Endothelial cell of umbilical vein (primary cell): ENCODE data around the gene CD82.

ENCODE experiments used
- EZH2 ChIP-seq: IDR thresholded peaks from 2 replicates; pipeline ENCODE4 v1.6.1; 2012; ENCODE audit warnings: borderline replicate concordance, low read depth, mild to moderate bottlenecking, moderate library complexity, low read length, inconsistent platforms; ENCODE audit not compliant: severe bottlenecking
- MAX ChIP-seq: IDR thresholded peaks from 2 replicates; pipeline ENCODE4 v1.6.1; 2011; ENCODE audit not compliant: insufficient read depth, insufficient read length
- MYC ChIP-seq: IDR thresholded peaks from one replicate; pipeline ENCODE4 v1.6.1; 2011; ENCODE audit warnings: mild to moderate bottlenecking, low read depth, low read length
- POLR2AphosphoS5 ChIP-seq: IDR thresholded peaks from 2 replicates; pipeline ENCODE4 v1.6.1; 2012; ENCODE audit warnings: low read depth, mild to moderate bottlenecking, control low read depth, low read length, moderate library complexity; ENCODE audit not compliant: insufficient read depth
- TF ChIP-seq, protein P1 (sequence below), 2 donors: IDR thresholded peaks; 1 replicate in 1 of 2; 2 replicates in 1 of 2; pipeline ENCODE4 v1.5.1; 2011; ENCODE audit warnings: low read length in 2 of 2, mild to moderate bottlenecking in 2 of 2, moderate library complexity in 2 of 2, control low read depth in 1 of 2, inconsistent platforms in 1 of 2, low read depth in 1 of 2; ENCODE audit not compliant: insufficient read depth in 1 of 2; ENCODE audit errors: extremely low read depth in 1 of 2

GRCh38 chr11:44582641-44583352 is 17.3 kb downstream of the CD82 start:
- TF ChIP-seq, protein P1, sequence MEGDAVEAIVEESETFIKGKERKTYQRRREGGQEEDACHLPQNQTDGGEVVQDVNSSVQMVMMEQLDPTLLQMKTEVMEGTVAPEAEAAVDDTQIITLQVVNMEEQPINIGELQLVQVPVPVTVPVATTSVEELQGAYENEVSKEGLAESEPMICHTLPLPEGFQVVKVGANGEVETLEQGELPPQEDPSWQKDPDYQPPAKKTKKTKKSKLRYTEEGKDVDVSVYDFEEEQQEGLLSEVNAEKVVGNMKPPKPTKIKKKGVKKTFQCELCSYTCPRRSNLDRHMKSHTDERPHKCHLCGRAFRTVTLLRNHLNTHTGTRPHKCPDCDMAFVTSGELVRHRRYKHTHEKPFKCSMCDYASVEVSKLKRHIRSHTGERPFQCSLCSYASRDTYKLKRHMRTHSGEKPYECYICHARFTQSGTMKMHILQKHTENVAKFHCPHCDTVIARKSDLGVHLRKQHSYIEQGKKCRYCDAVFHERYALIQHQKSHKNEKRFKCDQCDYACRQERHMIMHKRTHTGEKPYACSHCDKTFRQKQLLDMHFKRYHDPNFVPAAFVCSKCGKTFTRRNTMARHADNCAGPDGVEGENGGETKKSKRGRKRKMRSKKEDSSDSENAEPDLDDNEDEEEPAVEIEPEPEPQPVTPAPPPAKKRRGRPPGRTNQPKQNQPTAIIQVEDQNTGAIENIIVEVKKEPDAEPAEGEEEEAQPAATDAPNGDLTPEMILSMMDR (IDR thresholded peaks at IDR 0.05; ENCODE audit: extremely low read depth in 1 of 2, insufficient read depth in 1 of 2, low read depth in 1 of 2, low read length in 2 of 2): no peak
- TF ChIP-seq EZH2: no peak
- no peak for TF ChIP-seq POLR2AphosphoS5
- no peak for TF ChIP-seq MAX
- no peak for TF ChIP-seq MYC
